Liver (tissue), 9 donors: Measurements from ENCODE around the gene C1R. TPM values are rescaled to one million over a fixed set of nuclear protein-coding genes. Genes with fewer than 3 reads are reported as not detected.

Source experiments
- DNase-seq: peaks from one replicate; pipeline ENCODE4 v3.0.0-alpha.2; 2017; ENCODE audit warnings: low spot score
- H3K27ac ChIP-seq, 2 donors: one replicate each; pipeline ENCODE4 v1.7.0; 2013; ENCODE audit warnings: inconsistent platforms in 2 of 2, low read length in 2 of 2, control low read depth in 1 of 2, low read depth in 1 of 2, mild to moderate bottlenecking in 1 of 2
- H3K27me3 ChIP-seq, 4 donors: one replicate each; pipeline versions ENCODE4 v1.6.1 to v1.7.0; 2013; ENCODE audit warnings: low read length in 3 of 4, inconsistent platforms in 1 of 4, mild to moderate bottlenecking in 1 of 4, moderate library complexity in 1 of 4; ENCODE audit not compliant: control insufficient read depth in 4 of 4, insufficient read depth in 4 of 4
- H3K36me3 ChIP-seq, 4 donors: one replicate each; pipeline versions ENCODE4 v1.6.1 to v1.7.0; 2013; ENCODE audit warnings: low read length in 3 of 4, mild to moderate bottlenecking in 3 of 4, low read depth in 1 of 4, moderate library complexity in 1 of 4; ENCODE audit not compliant: control insufficient read depth in 4 of 4, insufficient read depth in 3 of 4
- H3K4me1 ChIP-seq, 4 donors: one replicate each; pipeline versions ENCODE4 v1.6.1 to v1.7.0; 2013; ENCODE audit warnings: low read length in 3 of 4, mild to moderate bottlenecking in 3 of 4, moderate library complexity in 1 of 4; ENCODE audit not compliant: control insufficient read depth in 4 of 4, insufficient read depth in 4 of 4
- H3K4me3 ChIP-seq, 3 donors: one replicate each; pipeline versions ENCODE4 v1.6.1 to v1.7.0; 2013; ENCODE audit warnings: low read length in 3 of 3, control low read depth in 1 of 3, low read depth in 1 of 3, mild to moderate bottlenecking in 1 of 3
- H3K9ac ChIP-seq, 2 donors: one replicate each; pipeline ENCODE4 v1.7.0; 2013; ENCODE audit warnings: low read length in 2 of 2, mild to moderate bottlenecking in 2 of 2, moderate library complexity in 2 of 2, control low read depth in 1 of 2, low read depth in 1 of 2
- H3K9me3 ChIP-seq, 4 donors: one replicate each; pipeline versions ENCODE4 v1.6.1 to v1.7.0; 2013; ENCODE audit warnings: low read length in 3 of 4; ENCODE audit not compliant: control insufficient read depth in 4 of 4
- ATF3 ChIP-seq: IDR thresholded peaks from 2 replicates; pipeline ENCODE4 v1.6.1; 2016; ENCODE audit warnings: antibody characterized with exemption
- CTCF ChIP-seq: fragments of 150-350 bp; IDR thresholded peaks from 2 replicates; pipeline ENCODE4 v1.5.1; 2017; ENCODE audit warnings: improper control_type of control experiment, low read depth, low read length; ENCODE audit not compliant: missing input control
- EGR1 ChIP-seq, 2 donors: IDR thresholded peaks; 2 replicates each; pipeline ENCODE4 v1.6.1; 2016 to 2018; ENCODE audit warnings: antibody characterized with exemption in 2 of 2, low read depth in 2 of 2
- REST ChIP-seq: IDR thresholded peaks from 2 replicates; pipeline ENCODE4 v1.6.1; 2016; ENCODE audit warnings: antibody characterized with exemption, mild to moderate bottlenecking
- SP1 ChIP-seq: IDR thresholded peaks from 2 replicates; pipeline ENCODE4 v1.6.1; 2018; ENCODE audit warnings: antibody characterized with exemption, mild to moderate bottlenecking
- ZBTB33 ChIP-seq: IDR thresholded peaks from 2 replicates; pipeline ENCODE4 v1.6.1; 2016; ENCODE audit warnings: antibody characterized with exemption
- WGBS: extraction: QIAGEN DNeasy Blood & Tissue Kit; methylation state at CpG from one replicate; pipeline ENCODE4 v1.1.7; 2013; 5-methylcytosine and 5-hydroxymethylcytosine counted together
- polyA plus RNA-seq, 2 donors: library from polyadenylated mRNA; stranded (reverse) in 1 of 2; unstranded in 1 of 2; fragments of 200-250 nt in 1 of 2; fragments of >200 nt in 1 of 2; fragmentation: Nextera tagmentation in 1 of 2; extraction: Ambion mirVana in 1 of 2; gene quantifications; one replicate each; pipeline versions ENCODE4 v1.2.1 to v1.2.3, GENCODE V29; 2013 to 2015
- total RNA-seq, 2 donors: library from RNA; depleted of rRNA; stranded (reverse); fragments of >200 nt; gene quantifications; one replicate each; pipeline ENCODE4 v1.2.3, GENCODE V29; 2014
- donor health status: healthy.
- donor health status: healthy.
- donor health status: healthy.
- donor health status: healthy.
- donor health status: healthy.

Gene C1R
- total and polyA plus RNA-seq, 4 donors: 211 to 1,822 (median 1,153) TPM

GRCh38 chr12:7103837-7104584 is 11.8 kb upstream of the C1R start:
- DNase-seq: no peak
- Histone ChIP-seq H3K36me3 (peaks cover 8 to 29% (median 18%) of the 10 kb centered on the region in 4 donors), H3K9ac (no peak overlapping the region), H3K4me1 (peaks cover 3 to 26% (median 19%) of the 10 kb centered on the region in 4 donors), H3K27ac (no peak overlapping the region), H3K4me3 (no peak overlapping the region), H3K9me3 (no peaks in the 10 kb centered on the region), H3K27me3 (no peaks in the 10 kb centered on the region)
- TF ChIP-seq ATF3: no peak
- TF ChIP-seq EGR1 (IDR thresholded peaks at IDR 0.05; ENCODE audit: low read depth in 2 of 2): no peak
- TF ChIP-seq REST: no peak
- 91% methylated on average over 14 of the region's 14 CpGs for WGBS

GRCh38 chr12:7102582-7102981 is 10.3 kb upstream of the C1R start:
- TF ChIP-seq ZBTB33: no peak
- no peak for TF ChIP-seq CTCF
- TF ChIP-seq REST: no peak
- no peak for TF ChIP-seq SP1
- TF ChIP-seq ATF3: no peak
- 66% methylated on average over 3 of the region's 3 CpGs for WGBS
- H3K4me1 ChIP-seq: peaks cover 3 to 26% (median 18%) of the 10 kb centered on the region in 4 donors
- H3K9ac ChIP-seq: no peak overlapping the region
- H3K4me3 ChIP-seq: no peak overlapping the region
- no peaks in the 10 kb centered on the region for H3K27me3 ChIP-seq
- DNase-seq: no peak
- H3K9me3 ChIP-seq: no peaks in the 10 kb centered on the region
- peak overlapping the region in 1 of 2 donors; percentile 29 for H3K27ac ChIP-seq
- H3K36me3 ChIP-seq: peaks cover 8 to 38% (median 24%) of the 10 kb centered on the region in 4 donors
